ENCODE data around the gene PLXNA3.

Gene PLXNA3

GRCh38 chrX:154458116-154458953 is at the start of gene PLXNA3:
PLXNA3 (plus strand) TSS chrX:154458281; CDS start chrX:154460184, 1,903 bp downstream.
- no peak for DNase-seq (ENCODE audit: low read depth)

- DNase-seq (ENCODE audit: low read depth): no peak
Observed at GRCh38 chrX:154408659-154409221, 49.3 kb upstream of the PLXNA3 start.

- peak; percentile 83 for DNase-seq (ENCODE audit: low read depth)
Observed at GRCh38 chrX:154409222-154409871, 48.7 kb upstream of the PLXNA3 start, which contains the start of gene DNASE1L1. DNASE1L1 (minus strand) TSS chrX:154409254; CDS start chrX:154405568, 3,686 bp downstream.

GRCh38 chrX:154411981-154412340 is 46.1 kb upstream of the PLXNA3 start:
- peak; percentile 52 for DNase-seq (ENCODE audit: low read depth)

- DNase-seq (ENCODE audit: low read depth): no peak
Observed at GRCh38 chrX:154412468-154412867, 45.6 kb upstream of the PLXNA3 start.

GRCh38 chrX:154413142-154413541 is 44.9 kb upstream of the PLXNA3 start:
- no peak for DNase-seq (ENCODE audit: low read depth)

GRCh38 chrX:154417157-154417556 is 40.9 kb upstream of the PLXNA3 start:
- DNase-seq (ENCODE audit: low read depth): no peak

- DNase-seq (ENCODE audit: low read depth): no peak
Observed at GRCh38 chrX:154419189-154419588, 38.9 kb upstream of the PLXNA3 start.

- no peak for DNase-seq (ENCODE audit: low read depth)
Observed at GRCh38 chrX:154419688-154420401, 38.2 kb upstream of the PLXNA3 start.

GRCh38 chrX:154420402-154420756 is 37.7 kb upstream of the PLXNA3 start:
- DNase-seq (ENCODE audit: low read depth): no peak

- no peak for DNase-seq (ENCODE audit: low read depth)
Observed at GRCh38 chrX:154426916-154427770, 30.9 kb upstream of the PLXNA3 start.

- DNase-seq (ENCODE audit: low read depth): peak; percentile 94
Observed at GRCh38 chrX:154428176-154429171, 29.6 kb upstream of the PLXNA3 start, which contains the start of gene ATP6AP1. ATP6AP1 (plus strand) TSS chrX:154428677; CDS start chrX:154428693, 16 bp downstream.

GRCh38 chrX:154429711-154430110 is 28.4 kb upstream of the PLXNA3 start:
- no peak for DNase-seq (ENCODE audit: low read depth)

- no peak for DNase-seq (ENCODE audit: low read depth)
Observed at GRCh38 chrX:154430479-154430878, 27.6 kb upstream of the PLXNA3 start.

GRCh38 chrX:154430916-154431315 is 27.2 kb upstream of the PLXNA3 start:
- no peak for DNase-seq (ENCODE audit: low read depth)

- no peak for DNase-seq (ENCODE audit: low read depth)
Observed at GRCh38 chrX:154431341-154431740, 26.7 kb upstream of the PLXNA3 start.

- DNase-seq (ENCODE audit: low read depth): no peak
Observed at GRCh38 chrX:154432210-154432609, 25.9 kb upstream of the PLXNA3 start.

GRCh38 chrX:154433605-154434004 is 24.5 kb upstream of the PLXNA3 start:
- no peak for DNase-seq (ENCODE audit: low read depth)

GRCh38 chrX:154434394-154435168 is 23.5 kb upstream of the PLXNA3 start:
- DNase-seq (ENCODE audit: low read depth): no peak

All from iris pigment epithelial cell (primary cell).